Measurements from ENCODE around the gene IMPA2.
A peak's percentile ranks its signal among the peaks of the same experiment; 100 is the strongest.
"Not testable (repeated sequence)": the region's sequence is repeated elsewhere in the genome, so short reads cannot be mapped to it uniquely, and the experiment has no call there.

IMPA2 gene

GRCh38 chr18:11981192-11981542, at the start of gene IMPA2:
Gene IMPA2 (plus strand): TSS chr18:11981507. CDS start chr18:11981670, 163 bp downstream.
- no peak for DNase-seq

DNA sequence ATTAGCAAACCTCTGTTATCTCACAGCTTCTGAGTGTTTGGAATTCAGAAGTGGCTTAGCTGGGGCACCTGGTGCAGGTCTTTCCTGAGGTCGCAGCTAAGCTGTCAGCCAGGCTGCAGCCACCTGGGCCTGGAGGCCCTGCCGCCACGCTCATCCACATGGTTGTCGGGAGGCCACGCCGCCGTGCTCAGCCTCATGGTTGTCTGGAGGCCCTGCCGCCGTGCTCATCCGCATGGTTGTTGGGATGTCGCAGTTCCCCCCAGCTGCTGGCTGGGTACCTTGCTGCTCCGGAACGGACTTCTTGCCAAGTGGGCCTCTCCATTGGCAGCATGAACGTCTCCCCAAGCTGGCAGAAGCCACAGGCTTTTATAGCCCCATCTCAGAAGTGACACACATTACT, 48.9 kb upstream of the IMPA2 start:
- no peak for DNase-seq

- DNase-seq, result peak; percentile 31
Observed at GRCh38 chr18:11937874-11938478, 43.3 kb upstream of the IMPA2 start.

- DNase-seq, result no peak
Observed at GRCh38 chr18:11940956-11941355, 40.4 kb upstream of the IMPA2 start.

DNA sequence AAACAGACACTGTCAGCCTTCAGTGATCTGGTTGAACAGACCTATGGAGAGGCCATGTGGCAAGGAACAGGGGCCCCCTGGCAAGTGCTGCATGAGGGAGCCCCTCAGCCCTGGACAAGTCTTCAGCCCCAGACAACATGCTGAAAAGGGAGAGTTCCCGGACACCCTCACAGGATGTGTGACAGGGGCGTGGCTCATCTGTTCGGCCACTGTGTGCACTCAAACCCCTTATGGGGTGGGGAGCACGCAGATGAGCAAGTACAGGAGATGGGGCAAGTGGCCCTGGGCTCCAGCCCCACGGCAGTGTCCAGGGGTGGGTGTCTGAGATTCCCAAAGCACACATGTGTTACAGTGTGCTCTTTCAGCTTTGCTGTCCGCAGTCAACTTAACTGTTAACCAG, 37.8 kb upstream of the IMPA2 start:
- DNase-seq, result no peak

DNA sequence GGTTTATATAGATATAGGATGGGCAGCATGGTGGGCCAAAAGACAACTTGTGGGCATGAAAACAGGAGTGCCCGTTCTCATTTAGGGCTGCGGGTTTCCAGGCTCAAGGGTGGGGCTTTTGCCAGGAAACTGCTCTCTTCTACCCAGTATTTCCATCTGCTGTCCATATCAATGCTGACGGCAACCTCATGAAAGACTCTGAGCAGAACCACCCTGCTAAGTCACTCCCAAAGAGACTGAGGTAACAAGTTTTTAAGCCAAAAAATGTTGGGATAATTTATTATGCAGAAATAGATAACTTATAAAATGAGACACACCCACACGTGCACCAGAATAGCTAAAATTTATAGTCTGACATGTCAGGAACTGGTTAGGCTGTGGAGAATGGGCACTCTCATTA, 37.1 kb upstream of the IMPA2 start:
- DNase-seq, result no peak

GRCh38 chr18:11944786-11945185, 36.5 kb upstream of the IMPA2 start:
- DNase-seq, result no peak

GRCh38 chr18:11945834-11946659, 35.3 kb upstream of the IMPA2 start:
- DNase-seq, result not testable (repeated sequence)

GRCh38 chr18:11946756-11947155, 34.6 kb upstream of the IMPA2 start:
- DNase-seq, result no peak

- no peak for DNase-seq
Observed at GRCh38 chr18:11947214-11948191, 33.8 kb upstream of the IMPA2 start.

GRCh38 chr18:11948852-11949523, 32.3 kb upstream of the IMPA2 start:
- DNase-seq, result no peak

GRCh38 chr18:11950824-11951223, 30.5 kb upstream of the IMPA2 start:
- no peak for DNase-seq

- DNase-seq, result no peak
Observed at GRCh38 chr18:11951390-11951851, 29.9 kb upstream of the IMPA2 start.

GRCh38 chr18:11953113-11953512, 28.2 kb upstream of the IMPA2 start:
- no peak for DNase-seq

DNA sequence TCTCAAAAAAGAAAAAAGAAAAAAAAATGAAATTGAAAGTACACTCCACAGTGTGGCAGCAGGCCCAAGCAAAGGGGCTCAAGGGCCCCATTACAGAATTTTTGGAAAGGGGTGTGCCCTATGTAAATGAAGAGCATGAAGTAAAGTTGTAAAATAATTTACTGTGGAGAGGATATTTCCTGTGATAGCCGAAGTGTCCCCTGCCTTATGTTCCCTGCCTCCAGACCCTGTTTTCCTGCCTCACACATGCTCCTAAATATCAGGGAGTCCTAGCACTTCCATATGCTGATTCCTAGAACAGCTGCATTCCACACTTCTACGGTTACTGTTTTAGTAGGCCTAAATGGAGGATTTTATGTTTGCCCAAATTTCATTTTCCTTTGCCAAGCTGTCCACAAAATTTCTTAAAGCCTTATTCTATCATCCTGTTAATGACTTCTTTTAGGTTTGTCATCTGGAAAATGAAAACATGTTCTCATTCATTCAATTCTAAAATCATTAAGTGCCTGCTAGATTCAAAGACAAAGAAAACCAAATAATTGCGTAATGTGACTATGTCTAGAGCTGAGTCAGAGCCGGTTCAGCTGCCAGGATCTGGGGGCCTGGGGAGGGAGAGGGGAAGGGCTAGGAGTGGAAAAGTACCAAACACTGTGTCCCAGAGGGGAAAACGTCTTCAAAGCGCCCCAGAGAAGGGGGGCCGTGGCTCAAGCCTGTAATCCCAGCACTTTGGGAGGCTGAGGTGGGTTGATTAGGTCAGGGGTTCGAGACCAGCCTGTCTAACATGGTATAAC, 25.9 kb upstream of the IMPA2 start:
- DNase-seq, result peak; percentile 68

GRCh38 chr18:11956371-11957308, 24.7 kb upstream of the IMPA2 start:
- no peak for DNase-seq

- DNase-seq, result no peak
Observed at GRCh38 chr18:11957636-11958035, 23.7 kb upstream of the IMPA2 start.

- not testable (repeated sequence) for DNase-seq
Observed at GRCh38 chr18:11959651-11960050, 21.7 kb upstream of the IMPA2 start.

DNA sequence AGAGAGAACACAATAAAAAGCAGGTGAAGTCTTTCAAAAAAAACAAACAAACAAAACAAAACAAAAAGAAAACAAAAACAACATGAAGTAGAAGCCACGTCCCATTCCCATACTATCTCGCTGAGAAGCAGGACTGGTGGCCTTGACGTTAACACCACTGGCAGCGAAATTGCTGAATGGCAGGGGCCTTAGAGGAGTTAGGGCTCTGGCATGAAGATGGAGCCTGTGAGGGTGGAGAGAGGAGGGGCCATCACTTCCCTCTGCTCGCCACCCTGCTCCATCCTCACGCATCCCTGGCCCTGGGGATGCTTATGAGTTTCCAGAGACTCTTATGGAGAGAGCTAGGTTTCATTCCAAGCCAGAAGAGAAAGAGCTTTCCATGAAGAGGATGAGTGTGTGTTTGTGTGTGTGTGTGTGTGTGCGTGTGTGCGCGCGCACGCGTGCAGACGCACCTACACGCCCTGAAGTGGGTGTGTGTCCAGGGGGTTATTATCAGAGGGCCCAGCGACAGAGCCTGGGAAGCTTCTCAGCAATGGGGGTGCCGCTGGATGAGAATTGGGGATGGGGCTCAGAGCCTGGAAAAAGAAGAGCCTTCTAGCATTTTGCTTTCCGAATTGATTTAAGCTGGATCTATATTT, 20.4 kb upstream of the IMPA2 start:
- no peak for DNase-seq

DNA sequence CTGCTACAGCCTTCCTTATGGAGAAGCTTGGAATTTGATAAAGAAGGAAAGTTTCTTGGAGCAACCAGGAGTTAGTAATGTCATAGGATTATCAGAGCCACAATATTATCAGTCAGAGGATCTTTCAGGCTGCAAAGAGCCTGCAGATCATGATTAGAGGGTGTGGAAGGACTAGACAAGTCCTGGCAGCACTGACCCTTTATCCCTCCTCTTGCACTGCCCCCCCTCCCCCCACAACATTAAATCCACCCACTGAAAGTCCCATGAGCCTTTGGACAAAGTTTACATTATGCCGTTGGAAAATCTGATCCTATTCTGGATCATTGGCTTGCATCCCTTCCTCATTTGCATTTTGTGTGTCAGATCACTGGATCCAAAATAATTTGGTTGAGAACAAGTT, 18.7 kb upstream of the IMPA2 start:
- no peak for DNase-seq

Data from NCI-H446 treated with DMSO at 0.1 percent for 48 hours (cell line).